ENCODE measurements around the gene NKX6-2. TPM values are rescaled to one million over a fixed set of nuclear protein-coding genes. Genes with fewer than 3 reads are reported as not detected.

NKX6-2 gene
- total RNA-seq, 1 experiment from 2014 or later: not detected

- no peaks in the 10 kb centered on the region for H3K27me3 Mint-ChIP-seq (ENCODE audit: insufficient read depth, unreplicated experiment)
- no peak overlapping the region for H3K4me3 Mint-ChIP-seq (ENCODE audit: unreplicated experiment)
- no peak for DNase-seq
- no peaks in the 10 kb centered on the region for H3K36me3 Mint-ChIP-seq (ENCODE audit: insufficient read depth, unreplicated experiment)
- intact Hi-C loops (cut with micrococcal nuclease; ENCODE audit: unreplicated experiment): no loop called here
- H3K9me3 ChIP-seq: no peaks in the 10 kb centered on the region
- no peaks in the 10 kb centered on the region for H3K36me3 ChIP-seq (ENCODE audit: control insufficient read depth, insufficient read depth, low read length)
- no peaks in the 10 kb centered on the region for H3K9me3 Mint-ChIP-seq (ENCODE audit: unreplicated experiment)
- no peaks in the 10 kb centered on the region for H3K4me1 Mint-ChIP-seq (ENCODE audit: low read depth, unreplicated experiment)
- H3K27ac Mint-ChIP-seq (ENCODE audit: unreplicated experiment): no peak overlapping the region
- ChIA-PET POLR2A (no interaction called here), CTCF (no interaction called here)
- no peaks in the 10 kb centered on the region for H3K4me1 ChIP-seq
- TF ChIP-seq CTCF (IDR thresholded peaks at IDR 0.05; ENCODE audit: insufficient read depth in 1 of 2, low read depth in 1 of 2, low read length in 1 of 2, severe bottlenecking in 1 of 2, unreplicated experiment in 1 of 2): no peak
- BruUV-seq (replicated peaks): no TSS peak
- no peak overlapping the region for H3K4me3 ChIP-seq (ENCODE audit: low read depth, low read length)
- no peaks in the 10 kb centered on the region for H3K27me3 ChIP-seq (replicated peaks; ENCODE audit: control insufficient read depth, insufficient read depth, low read length)
Observed at GRCh38 chr10:132803416-132804210, 17.7 kb upstream of the NKX6-2 start.

- intact Hi-C loops (cut with micrococcal nuclease; ENCODE audit: unreplicated experiment): no loop called here
- Histone ChIP-seq H3K9me3 (no peaks in the 10 kb centered on the region), H3K36me3 (ENCODE audit: control insufficient read depth, insufficient read depth, low read length) (no peaks in the 10 kb centered on the region), H3K27me3 (replicated peaks; ENCODE audit: control insufficient read depth, insufficient read depth, low read length) (no peaks in the 10 kb centered on the region), H3K4me1 (no peaks in the 10 kb centered on the region), H3K4me3 (ENCODE audit: low read depth, low read length) (no peak overlapping the region)
- CTCF ChIA-PET: no interaction called here
- H3K4me1 Mint-ChIP-seq (ENCODE audit: low read depth, unreplicated experiment): no peaks in the 10 kb centered on the region
- H3K9me3 Mint-ChIP-seq (ENCODE audit: unreplicated experiment): no peaks in the 10 kb centered on the region
- no peak for DNase-seq
- H3K4me3 Mint-ChIP-seq (ENCODE audit: unreplicated experiment): no peak overlapping the region
- H3K27me3 Mint-ChIP-seq (ENCODE audit: insufficient read depth, unreplicated experiment): no peaks in the 10 kb centered on the region
- no peaks in the 10 kb centered on the region for H3K36me3 Mint-ChIP-seq (ENCODE audit: insufficient read depth, unreplicated experiment)
- H3K27ac Mint-ChIP-seq (ENCODE audit: unreplicated experiment): no peak overlapping the region
- no peak for TF ChIP-seq CTCF (IDR thresholded peaks at IDR 0.05; ENCODE audit: insufficient read depth in 1 of 2, low read depth in 1 of 2, low read length in 1 of 2, severe bottlenecking in 1 of 2, unreplicated experiment in 1 of 2)
- POLR2A ChIA-PET: no interaction called here
- no TSS peak for BruUV-seq (replicated peaks)
Observed at GRCh38 chr10:132802694-132803320, 16.9 kb upstream of the NKX6-2 start.

GRCh38 chr10:132802048-132802447 lies 16.1 kb upstream of the NKX6-2 start:
- CTCF ChIA-PET: no interaction called here
- H3K27me3 Mint-ChIP-seq (ENCODE audit: insufficient read depth, unreplicated experiment): no peaks in the 10 kb centered on the region

More at GRCh38 chr10:132802048-132802447, 16.1 kb upstream of the NKX6-2 start:
- TF ChIP-seq CTCF (IDR thresholded peaks at IDR 0.05; ENCODE audit: insufficient read depth in 1 of 2, low read depth in 1 of 2, low read length in 1 of 2, severe bottlenecking in 1 of 2, unreplicated experiment in 1 of 2): no peak
- no peaks in the 10 kb centered on the region for H3K4me1 ChIP-seq
- Mint-ChIP-seq H3K36me3 (ENCODE audit: insufficient read depth, unreplicated experiment) (no peaks in the 10 kb centered on the region), H3K9me3 (ENCODE audit: unreplicated experiment) (no peaks in the 10 kb centered on the region), H3K4me3 (ENCODE audit: unreplicated experiment) (no peak overlapping the region), H3K4me1 (ENCODE audit: low read depth, unreplicated experiment) (no peaks in the 10 kb centered on the region), H3K27ac (ENCODE audit: unreplicated experiment) (no peak overlapping the region)
- no peaks in the 10 kb centered on the region for H3K9me3 ChIP-seq
- BruUV-seq (replicated peaks): no TSS peak
- no peaks in the 10 kb centered on the region for H3K27me3 ChIP-seq (replicated peaks; ENCODE audit: control insufficient read depth, insufficient read depth, low read length)
- DNase-seq: no peak
- no peak overlapping the region for H3K4me3 ChIP-seq (ENCODE audit: low read depth, low read length)
- intact Hi-C loops (cut with micrococcal nuclease; ENCODE audit: unreplicated experiment): no loop called here
- POLR2A ChIA-PET: no interaction called here
- H3K36me3 ChIP-seq (ENCODE audit: control insufficient read depth, insufficient read depth, low read length): no peaks in the 10 kb centered on the region

All from Caco-2 (cell line).